SHP77 treated with DMSO at 0.1 percent for 48 hours (cell line): Measurements from ENCODE around the gene TBL1X.
A peak's percentile ranks its signal among the peaks of the same experiment; 100 is the strongest.

Experiments used
- DNase-seq: peaks from one replicate; lab custom pipeline; 2025; lab: John Stamatoyannopoulos, UW

The TBL1X gene

GRCh38 chrX:9707306-9708033 is 242.6 kb downstream of the TBL1X start:
- DNase-seq: no peak

DNA sequence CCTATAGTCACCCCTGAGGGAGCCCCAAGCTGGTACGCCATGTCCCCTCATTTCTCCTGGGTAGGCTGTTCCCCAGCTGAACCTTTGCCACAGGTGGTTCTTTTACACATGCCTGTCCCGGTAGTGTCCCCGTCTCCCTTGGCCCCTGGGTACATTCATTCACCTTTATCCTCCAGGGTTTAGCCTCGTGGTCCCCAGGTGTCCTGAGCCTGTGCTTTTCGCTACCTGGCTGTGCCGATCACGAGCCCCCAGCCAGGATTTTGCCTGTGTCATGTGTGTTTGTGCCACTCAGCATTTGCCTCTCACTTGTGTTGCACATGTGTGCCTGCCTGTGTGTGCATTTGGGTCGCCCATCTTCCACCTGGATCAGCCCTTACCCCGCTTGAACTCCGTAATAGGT is 243.2 kb downstream of the TBL1X start:
- no peak for DNase-seq

- DNase-seq: peak; percentile 5
These were observed 244.2 kb downstream of the TBL1X start for GRCh38 chrX:9708923-9709553.

DNA sequence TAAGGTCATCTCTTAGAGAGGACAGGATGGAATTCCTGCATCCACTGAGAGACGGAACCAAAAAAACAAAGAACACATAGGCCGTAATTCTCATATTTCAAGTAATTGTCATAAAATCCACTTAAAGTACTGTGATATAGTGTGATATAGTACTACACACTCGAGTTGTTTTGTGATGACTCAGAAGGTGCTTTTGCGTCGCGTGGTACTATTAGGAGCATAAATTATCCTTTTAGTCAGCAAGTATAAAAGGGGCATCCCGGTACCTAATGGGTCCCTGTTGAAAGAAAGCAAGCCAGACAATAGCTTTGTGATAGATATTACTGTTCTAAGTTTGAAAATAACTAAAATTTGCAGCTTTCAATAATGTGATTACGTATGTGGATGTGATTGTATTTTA is 245.5 kb downstream of the TBL1X start:
- DNase-seq: no peak

DNA sequence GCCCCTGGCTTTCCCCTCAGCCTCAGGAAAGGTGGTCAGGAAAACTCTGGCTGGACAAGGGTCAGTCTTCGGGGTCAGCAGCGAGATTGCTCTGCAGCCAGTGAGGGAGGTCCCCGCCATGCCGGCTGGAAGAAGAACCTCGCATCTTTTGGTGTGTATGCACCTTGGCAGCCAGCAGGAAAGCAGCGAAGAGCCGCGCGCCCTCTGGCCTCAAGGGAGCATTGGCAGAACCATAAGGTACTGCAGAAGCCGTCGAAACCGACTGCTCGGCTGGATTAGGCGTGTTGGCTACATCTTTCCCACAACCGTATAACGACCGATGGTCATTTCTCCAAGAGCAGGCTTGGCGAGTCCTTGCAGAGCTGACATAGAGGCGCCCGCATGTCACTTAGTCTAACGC is 252.5 kb downstream of the TBL1X start:
- no peak for DNase-seq

DNA sequence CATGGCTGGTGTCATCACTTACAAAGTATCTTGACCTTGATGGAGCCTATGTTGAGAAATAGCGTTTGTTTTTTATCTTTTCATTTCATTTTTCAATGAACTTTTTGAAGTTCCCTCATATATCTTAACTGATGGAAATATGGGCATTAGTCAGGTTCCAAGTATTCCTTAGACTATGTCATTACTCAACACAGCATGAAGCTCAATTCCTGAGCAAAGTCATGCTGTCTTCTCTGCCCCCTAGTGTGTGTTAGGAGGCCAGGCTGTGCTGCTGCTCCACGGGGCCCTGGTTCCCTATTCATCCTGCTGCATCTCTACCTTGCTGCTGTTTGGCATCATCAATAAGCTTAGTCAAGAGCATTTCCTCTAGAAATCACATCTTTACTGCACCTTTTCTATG is 259.9 kb downstream of the TBL1X start:
- DNase-seq: no peak

DNA sequence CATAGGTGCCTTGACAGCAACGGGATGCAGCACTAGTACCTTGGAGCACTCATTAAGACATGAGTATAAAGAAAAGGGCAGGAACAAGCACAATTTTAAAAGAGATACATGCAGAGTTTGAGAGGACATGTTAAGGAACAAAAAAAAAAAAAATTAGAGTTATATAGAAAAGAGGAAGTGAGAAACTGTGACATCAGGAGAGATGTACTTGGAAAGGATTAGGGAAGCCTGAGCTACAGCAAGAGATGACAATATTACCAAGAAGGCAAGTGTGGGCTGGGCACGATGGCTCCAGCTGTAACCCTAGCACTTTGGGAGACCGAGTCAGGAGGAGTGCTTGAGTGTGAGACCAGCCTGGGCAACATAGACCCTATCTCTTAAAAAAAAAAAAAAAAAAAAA is 263.4 kb downstream of the TBL1X start:
- no peak for DNase-seq

GRCh38 chrX:9729171-9729885 is 264.5 kb downstream of the TBL1X start:
- no peak for DNase-seq

GRCh38 chrX:9730078-9730477 is 265.2 kb downstream of the TBL1X start:
- DNase-seq: no peak

DNA sequence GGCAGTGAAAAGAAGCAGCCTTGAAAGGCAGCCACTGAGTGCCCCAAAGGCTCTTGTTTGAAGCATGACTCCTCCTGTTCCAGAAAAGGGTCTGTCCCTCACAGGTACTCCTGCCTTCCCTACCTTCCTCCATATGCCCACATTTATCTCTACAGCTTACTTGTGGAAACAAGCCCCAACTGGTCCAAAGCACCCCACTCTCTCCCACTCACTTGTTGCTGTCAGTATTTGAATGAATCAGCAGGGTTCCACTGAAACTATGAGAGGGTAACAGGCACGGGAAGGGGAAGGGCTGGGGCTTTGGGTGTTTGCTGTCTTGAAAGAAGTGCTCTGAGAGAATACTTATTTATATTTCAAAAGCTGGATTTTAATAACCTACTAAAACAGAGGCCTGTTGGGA is 265.9 kb downstream of the TBL1X start:
- DNase-seq: no peak

GRCh38 chrX:9737363-9737762 is 272.5 kb downstream of the TBL1X start:
- no peak for DNase-seq

GRCh38 chrX:9738151-9738550 is 273.3 kb downstream of the TBL1X start:
- DNase-seq: no peak

- no peak for DNase-seq
These were observed 274.3 kb downstream of the TBL1X start for GRCh38 chrX:9739130-9739529.

DNA sequence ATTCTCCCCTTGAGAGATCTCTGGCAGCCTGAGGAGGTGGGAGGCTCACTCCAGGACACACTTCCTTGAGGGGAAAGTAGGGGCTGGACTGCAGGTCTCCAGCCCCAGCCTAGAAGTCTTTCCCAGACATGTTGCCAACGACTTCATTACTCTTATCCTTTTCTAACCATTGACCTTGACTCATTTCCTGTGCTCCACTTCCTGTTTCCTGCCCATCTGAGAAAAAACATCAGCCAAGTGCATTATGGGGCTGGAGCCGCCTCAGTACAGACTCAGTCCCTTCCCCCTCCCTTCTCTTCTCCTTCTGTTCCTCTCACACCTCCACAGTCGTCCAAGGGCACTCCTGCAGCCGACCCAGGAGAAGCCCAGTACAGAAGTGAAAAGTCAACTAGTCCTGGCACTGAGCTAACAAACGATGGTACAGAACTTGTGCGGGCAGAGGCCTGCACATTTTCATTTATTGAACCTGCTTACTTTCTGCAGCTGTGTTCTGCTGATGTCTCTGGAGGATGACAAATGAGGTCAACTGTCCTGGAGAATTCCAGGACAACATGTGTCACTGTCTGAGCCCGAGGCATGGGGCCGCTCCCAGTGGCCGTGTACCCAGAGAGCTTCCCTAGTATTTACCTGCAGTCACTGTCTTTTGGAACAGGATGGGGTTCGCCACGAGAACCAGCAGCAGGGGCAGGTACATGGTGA is 280.7 kb downstream of the TBL1X start:
- DNase-seq: no peak

DNA sequence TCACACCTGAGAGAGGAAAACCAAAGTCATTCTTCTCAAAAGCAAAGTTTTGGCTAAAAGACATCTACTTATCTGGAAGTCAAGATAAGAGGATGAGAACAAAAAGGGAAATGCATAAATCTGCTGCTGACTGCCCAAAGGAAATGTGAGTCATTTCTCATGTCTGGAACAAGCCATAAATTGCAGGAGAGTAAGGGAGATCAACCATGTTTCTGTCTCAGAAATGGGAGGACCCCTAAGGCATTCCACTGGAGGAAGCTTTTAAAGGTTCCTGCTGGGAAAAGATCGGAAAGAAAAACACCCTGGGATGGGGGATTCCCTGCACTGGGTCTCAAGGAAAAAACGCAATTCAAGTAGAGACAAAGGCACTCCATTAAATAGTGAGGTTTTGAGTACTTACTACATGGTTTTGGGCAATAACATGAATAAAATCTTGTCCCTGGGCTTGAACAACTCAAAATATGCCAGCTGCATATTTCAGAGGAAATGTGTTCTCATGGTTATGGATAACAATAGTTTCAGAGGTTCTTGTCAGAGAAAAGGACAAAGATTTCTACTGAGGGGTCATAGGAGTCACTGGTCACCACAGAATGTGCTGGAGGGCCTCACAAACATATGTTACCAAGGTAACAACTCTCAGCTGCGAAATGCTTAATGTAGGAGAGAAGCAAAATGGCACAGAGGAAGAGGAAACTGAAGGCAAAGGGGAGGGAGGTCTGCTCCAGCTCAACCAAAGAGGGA is 281.5 kb downstream of the TBL1X start:
- no peak for DNase-seq

DNA sequence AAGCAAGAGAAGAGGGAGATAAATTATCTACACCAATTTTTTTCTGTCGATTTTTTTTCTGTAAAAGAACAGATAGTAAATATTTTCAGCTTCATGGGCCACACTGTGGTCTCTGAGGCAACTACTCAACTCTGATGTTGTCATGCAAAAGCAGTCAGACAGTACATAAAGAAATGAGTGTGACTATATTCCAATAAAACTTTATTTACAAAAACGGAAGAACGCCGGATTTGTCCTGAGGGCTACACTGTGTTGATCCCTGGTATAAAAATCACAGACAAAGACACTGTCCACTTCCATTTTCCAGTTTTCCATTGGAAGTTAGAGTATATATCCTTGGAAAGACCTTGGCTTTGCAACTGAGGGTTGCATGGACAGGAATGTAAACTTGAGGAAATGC is 282.8 kb downstream of the TBL1X start:
- no peak for DNase-seq

DNA sequence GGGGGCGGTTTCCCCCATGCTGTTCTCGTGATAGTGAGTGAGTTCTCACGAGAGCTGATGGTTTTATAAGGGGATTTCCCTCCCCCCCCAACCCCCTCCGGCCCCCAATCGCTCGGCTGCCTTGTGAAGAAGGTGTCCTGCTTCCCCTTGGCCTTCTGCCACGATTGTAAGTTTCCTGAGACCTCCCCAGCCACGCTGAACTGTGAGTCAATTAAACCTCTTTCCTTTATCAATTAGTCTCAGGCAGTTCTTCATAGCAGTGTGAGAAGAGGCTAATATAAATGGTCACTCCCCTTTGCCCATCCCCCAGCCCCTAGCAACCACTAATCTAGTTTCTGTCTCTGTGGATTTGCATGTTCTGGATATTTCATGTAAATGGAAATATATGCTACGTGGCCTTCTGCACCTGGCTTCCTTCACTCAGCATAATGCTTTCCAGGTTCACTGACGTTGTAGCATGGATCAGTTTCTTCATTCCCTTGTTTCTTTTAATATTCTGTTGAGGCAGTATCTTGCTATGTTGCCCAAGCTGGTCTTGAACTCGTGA is 284.4 kb downstream of the TBL1X start:
- DNase-seq: no peak

DNA sequence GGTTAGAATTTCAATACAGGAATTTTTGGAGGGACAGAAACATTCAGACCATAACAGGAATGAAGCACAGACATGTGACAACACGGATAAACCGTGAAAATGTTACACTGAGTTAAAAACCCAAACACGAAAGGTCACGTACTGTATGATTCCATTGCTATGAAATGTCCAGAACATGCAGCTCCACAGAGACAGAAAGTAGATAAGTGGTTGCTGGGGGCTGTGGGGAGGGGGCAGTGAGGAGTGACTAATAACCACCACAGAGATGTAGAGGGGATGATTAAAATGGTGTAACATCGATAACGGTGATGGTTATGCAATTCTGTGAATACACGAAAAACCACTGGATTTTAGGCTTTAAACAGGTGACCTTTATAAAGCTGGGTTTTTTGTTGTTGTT is 292.5 kb downstream of the TBL1X start:
- no peak for DNase-seq

DNA sequence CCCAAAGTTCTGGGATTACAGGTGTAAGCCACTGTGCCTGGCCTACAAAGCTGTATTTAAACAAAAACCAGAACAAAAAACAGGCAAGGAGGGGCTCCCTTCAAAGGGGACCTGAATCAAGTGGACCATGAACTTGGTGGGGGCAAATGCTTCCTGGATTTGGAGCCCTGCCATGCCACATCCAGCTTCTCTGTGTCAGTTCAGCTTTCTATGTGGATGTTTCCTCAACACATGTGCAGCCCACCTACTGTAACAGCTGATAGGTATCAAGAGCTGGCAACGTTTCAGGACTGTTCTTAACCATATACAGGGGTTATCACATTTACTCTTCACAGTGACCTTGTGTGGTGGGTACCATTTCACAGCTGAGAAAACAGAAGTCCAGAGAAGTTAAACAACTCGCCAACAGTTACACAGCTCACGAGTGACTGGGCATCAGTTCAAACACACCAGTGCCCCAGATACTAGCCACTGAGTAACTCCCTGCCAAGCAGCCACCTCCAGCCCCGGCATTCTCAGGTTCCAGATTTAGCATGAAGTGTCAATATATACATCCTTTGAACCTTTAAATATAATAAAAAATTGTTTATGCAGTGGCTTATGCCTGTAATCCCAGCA is 293.3 kb downstream of the TBL1X start:
- no peak for DNase-seq

- DNase-seq: no peak
These were observed 294.5 kb downstream of the TBL1X start for GRCh38 chrX:9759337-9759736.

DNA sequence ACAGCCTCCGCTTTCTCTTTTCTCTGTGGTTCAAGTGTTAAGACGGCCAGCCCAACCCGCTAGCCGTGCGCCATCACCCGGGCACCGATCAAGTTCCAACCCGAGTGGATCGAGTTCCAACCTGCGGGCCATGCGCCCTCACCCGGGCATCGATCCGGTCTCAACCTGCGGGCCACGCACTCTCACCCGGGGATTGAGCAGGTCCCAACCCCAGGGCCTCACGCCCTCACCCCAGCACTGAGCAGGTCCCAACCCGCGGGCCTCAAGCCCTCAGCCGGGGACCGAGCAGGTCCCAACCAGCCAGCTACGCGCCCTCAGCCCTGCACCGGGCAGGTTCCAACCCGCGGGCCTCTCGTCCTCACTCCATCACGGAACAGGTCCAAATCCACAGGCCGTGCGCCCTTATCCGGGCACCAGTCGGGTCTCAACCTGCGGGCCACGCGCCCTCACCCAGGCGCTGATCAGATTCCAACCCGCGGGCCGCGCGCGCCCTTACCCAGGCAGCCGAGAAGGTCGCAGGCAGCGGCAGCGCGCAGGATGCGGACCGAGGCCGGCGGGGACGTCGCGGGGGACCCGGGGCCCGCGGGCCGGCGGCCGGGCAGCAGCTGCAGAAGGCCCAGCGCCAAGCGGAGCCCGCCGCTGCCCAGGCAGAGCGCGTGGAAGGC is 300.3 kb downstream of the TBL1X start:
- DNase-seq: no peak
